Measurements from ENCODE around the gene TAF3. TPM values are rescaled to one million over a fixed set of nuclear protein-coding genes. Genes with fewer than 3 reads are reported as not detected.

TAF3 gene
- polyA plus RNA-seq, 1 of the 3 experiments (the other 2 are of a cell fraction) = 2.4 TPM

GRCh38 chr10:7890781-7891180 is 72.5 kb downstream of the TAF3 start:
- H3F3A ChIP-seq (replicated peaks; ENCODE audit: insufficient read depth) = peaks cover 3% of the 10 kb centered on the region
- TF ChIP-seq RAD21 (IDR thresholded peaks at IDR 0.05; ENCODE audit: low read length) (no peak), TEAD4 (IDR thresholded peaks at IDR 0.05; ENCODE audit: borderline replicate concordance, insufficient read depth) (no peak), CHD2 (IDR thresholded peaks at IDR 0.05; ENCODE audit: low read length, partially characterized antibody) (no peak), TAF1 (IDR thresholded peaks at IDR 0.05; ENCODE audit: borderline replicate concordance, low read depth, low read length) (no peak), CTCF (IDR thresholded peaks at IDR 0.05) (no peak)
- no peak overlapping the region for H3K9ac ChIP-seq
- no peaks in the 10 kb centered on the region for H3K27me3 ChIP-seq (ENCODE audit: insufficient read depth)
- H3K79me2 ChIP-seq (ENCODE audit: insufficient read depth) = peaks cover 14% of the 10 kb centered on the region; the same call in 1 of the 2 replicates
- no peak overlapping the region for H3K27ac ChIP-seq (ENCODE audit: low read depth in 2 of 2, low read length in 1 of 2)
- H3K9me3 ChIP-seq = no peaks in the 10 kb centered on the region
- H3K4me3 ChIP-seq (ENCODE audit: low read depth in 2 of 2, low read length in 1 of 2) = no peak overlapping the region
- no peak for DNase-seq
- H3K4me2 ChIP-seq = no peak overlapping the region
- ChIA-PET CTCF (interaction anchor here (1.4 to 1.5 kb wide), 2 partner anchors 155 to 203 kb away, joined by 3 to 4 read pairs; no protein-coding TSS in a partner anchor), POLR2A (no interaction called here)
- H3K4me1 ChIP-seq (ENCODE audit: control insufficient read depth in 1 of 2, insufficient read depth in 2 of 2, low read depth in 1 of 2, low read length in 1 of 2) = peaks cover 3 to 8% of the 10 kb centered on the region in 2 experiments; a peak in 3 of 4 replicates
- H2AFZ ChIP-seq (ENCODE audit: low read depth) = no peak overlapping the region
- no peaks in the 10 kb centered on the region for H4K20me1 ChIP-seq (ENCODE audit: insufficient read depth)
- no peaks in the 10 kb centered on the region for H3K36me3 ChIP-seq (replicated peaks in 1 of 2; ENCODE audit: control insufficient read depth in 1 of 2, insufficient read depth in 2 of 2, low read length in 1 of 2)
- 96% methylated on average over 6 of the region's 6 CpGs for WGBS (ENCODE audit: low lambda C conversion rate)
- H3K9me2 ChIP-seq = no peaks in the 10 kb centered on the region

- Histone ChIP-seq H3K9me3 (no peaks in the 10 kb centered on the region), H3K9ac (no peak overlapping the region), H3K4me1 (ENCODE audit: control insufficient read depth in 1 of 2, insufficient read depth in 2 of 2, low read depth in 1 of 2, low read length in 1 of 2) (peaks cover 3 to 9% of the 10 kb centered on the region in 2 experiments; a peak in 3 of 4 replicates), H3K4me3 (ENCODE audit: low read depth in 2 of 2, low read length in 1 of 2) (no peak overlapping the region), H4K20me1 (ENCODE audit: insufficient read depth) (no peaks in the 10 kb centered on the region), H3K9me2 (no peaks in the 10 kb centered on the region), H3K36me3 (replicated peaks in 1 of 2; ENCODE audit: control insufficient read depth in 1 of 2, insufficient read depth in 2 of 2, low read length in 1 of 2) (no peaks in the 10 kb centered on the region), H3K79me2 (ENCODE audit: insufficient read depth) (peaks cover 14% of the 10 kb centered on the region; the same call in 1 of the 2 replicates), H3K27ac (ENCODE audit: low read depth in 2 of 2, low read length in 1 of 2) (peak overlapping the region in 1 of 2 experiments; percentile 17; a peak in 1 of 4 replicates), H2AFZ (ENCODE audit: low read depth) (no peak overlapping the region), H3F3A (replicated peaks; ENCODE audit: insufficient read depth) (peaks cover 3% of the 10 kb centered on the region), H3K27me3 (ENCODE audit: insufficient read depth) (no peaks in the 10 kb centered on the region), H3K4me2 (peak overlapping the region; percentile 22; the same call in 1 of the 2 replicates)
- ChIA-PET CTCF (interaction anchor here (0.6 to 1.4 kb wide), 3 partner anchors 154 to 1188 kb away, joined by 3 read pairs; no protein-coding TSS in a partner anchor), POLR2A (no interaction called here)
- 13% methylated on average over 1 of the region's 1 CpG for WGBS (ENCODE audit: low lambda C conversion rate)
- peak; percentile 5 for DNase-seq
- TF ChIP-seq FOSL2 (IDR thresholded peaks at IDR 0.05; ENCODE audit: borderline replicate concordance, low read depth) = no peak
Observed at GRCh38 chr10:7891634-7892033, 73.3 kb downstream of the TAF3 start.

- POLR2A ChIA-PET = no interaction called here
- no peak for DNase-seq
- H4K20me1 ChIP-seq (ENCODE audit: insufficient read depth) = no peaks in the 10 kb centered on the region
Observed at GRCh38 chr10:7892146-7892545, 73.8 kb downstream of the TAF3 start.

More at GRCh38 chr10:7892146-7892545, 73.8 kb downstream of the TAF3 start:
- H3K9ac ChIP-seq = no peak overlapping the region
- TF ChIP-seq MAX (IDR thresholded peaks at IDR 0.05; ENCODE audit: low read depth) = no peak
- TF ChIP-seq NFIC (IDR thresholded peaks at IDR 0.05; ENCODE audit: borderline replicate concordance) = no peak
- no peak for TF ChIP-seq CTCF (IDR thresholded peaks at IDR 0.05)
- H3K9me2 ChIP-seq = no peaks in the 10 kb centered on the region
- H3K27me3 ChIP-seq (ENCODE audit: insufficient read depth) = no peaks in the 10 kb centered on the region
- H3K4me3 ChIP-seq (ENCODE audit: low read depth in 2 of 2, low read length in 1 of 2) = no peak overlapping the region
- H3F3A ChIP-seq (replicated peaks; ENCODE audit: insufficient read depth) = peaks cover 3% of the 10 kb centered on the region
- H3K4me2 ChIP-seq = no peak overlapping the region
- H3K9me3 ChIP-seq = no peaks in the 10 kb centered on the region
- no peak overlapping the region for H3K27ac ChIP-seq (ENCODE audit: low read depth in 2 of 2, low read length in 1 of 2)
- no peaks in the 10 kb centered on the region for H3K36me3 ChIP-seq (replicated peaks in 1 of 2; ENCODE audit: control insufficient read depth in 1 of 2, insufficient read depth in 2 of 2, low read length in 1 of 2)
- CTCF ChIA-PET = interaction anchor here (0.8 to 1.4 kb wide), 2 partner anchors 153 to 185 kb away, joined by 3 read pairs; no protein-coding TSS in a partner anchor
- H2AFZ ChIP-seq (ENCODE audit: low read depth) = no peak overlapping the region
- peaks cover 3 to 9% of the 10 kb centered on the region in 2 experiments; a peak in 3 of 4 replicates for H3K4me1 ChIP-seq (ENCODE audit: control insufficient read depth in 1 of 2, insufficient read depth in 2 of 2, low read depth in 1 of 2, low read length in 1 of 2)
- H3K79me2 ChIP-seq (ENCODE audit: insufficient read depth) = peaks cover 14% of the 10 kb centered on the region; the same call in 1 of the 2 replicates
